ENCODE results near the gene CCNT2. TPM values are rescaled to one million over a fixed set of nuclear protein-coding genes. Genes with fewer than 3 reads are reported as not detected.
"Not testable (repeated sequence)": the region's sequence is repeated elsewhere in the genome, so short reads cannot be mapped to it uniquely, and the experiment has no call there.

The CCNT2 gene
- total RNA-seq, 3 donors from 2014 or later (not counting 1 experiment from before 2014, with no cell fraction given): 86.9 to 93.1 (median 87.8) TPM

DNA sequence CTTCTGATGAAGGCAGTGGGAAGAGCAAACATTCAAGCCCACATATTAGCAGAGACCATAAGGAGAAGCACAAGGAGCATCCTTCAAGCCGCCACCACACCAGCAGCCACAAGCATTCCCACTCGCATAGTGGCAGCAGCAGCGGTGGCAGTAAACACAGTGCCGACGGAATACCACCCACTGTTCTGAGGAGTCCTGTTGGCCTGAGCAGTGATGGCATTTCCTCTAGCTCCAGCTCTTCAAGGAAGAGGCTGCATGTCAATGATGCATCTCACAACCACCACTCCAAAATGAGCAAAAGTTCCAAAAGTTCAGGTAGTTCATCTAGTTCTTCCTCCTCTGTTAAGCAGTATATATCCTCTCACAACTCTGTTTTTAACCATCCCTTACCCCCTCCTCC, 35.4 kb downstream of the CCNT2 start:
- H3K4me3 ChIP-seq (ENCODE audit: low read length): no peak overlapping the region
- Mint-ChIP-seq H3K27ac (peak overlapping the region in 1 of 2 donors; percentile 20), H3K27me3 (ENCODE audit: low read depth in 2 of 2) (no peaks in the 10 kb centered on the region), H3K4me1 (peaks cover 15 to 16% of the 10 kb centered on the region in 2 donors), H3K9me3 (no peaks in the 10 kb centered on the region), H3K4me3 (no peak overlapping the region), H3K36me3 (peaks cover 17% of the 10 kb centered on the region)
- ATAC-seq (no peak), DNase-seq (no peak)
- H3K9me3 ChIP-seq (ENCODE audit: control insufficient read depth, insufficient read depth, low read length): no peaks in the 10 kb centered on the region
- H3K27me3 ChIP-seq (ENCODE audit: control insufficient read depth, insufficient read depth, low read length): no peaks in the 10 kb centered on the region
- H3K27ac ChIP-seq (ENCODE audit: low read length): no peak overlapping the region
- TF ChIP-seq, protein P1, sequence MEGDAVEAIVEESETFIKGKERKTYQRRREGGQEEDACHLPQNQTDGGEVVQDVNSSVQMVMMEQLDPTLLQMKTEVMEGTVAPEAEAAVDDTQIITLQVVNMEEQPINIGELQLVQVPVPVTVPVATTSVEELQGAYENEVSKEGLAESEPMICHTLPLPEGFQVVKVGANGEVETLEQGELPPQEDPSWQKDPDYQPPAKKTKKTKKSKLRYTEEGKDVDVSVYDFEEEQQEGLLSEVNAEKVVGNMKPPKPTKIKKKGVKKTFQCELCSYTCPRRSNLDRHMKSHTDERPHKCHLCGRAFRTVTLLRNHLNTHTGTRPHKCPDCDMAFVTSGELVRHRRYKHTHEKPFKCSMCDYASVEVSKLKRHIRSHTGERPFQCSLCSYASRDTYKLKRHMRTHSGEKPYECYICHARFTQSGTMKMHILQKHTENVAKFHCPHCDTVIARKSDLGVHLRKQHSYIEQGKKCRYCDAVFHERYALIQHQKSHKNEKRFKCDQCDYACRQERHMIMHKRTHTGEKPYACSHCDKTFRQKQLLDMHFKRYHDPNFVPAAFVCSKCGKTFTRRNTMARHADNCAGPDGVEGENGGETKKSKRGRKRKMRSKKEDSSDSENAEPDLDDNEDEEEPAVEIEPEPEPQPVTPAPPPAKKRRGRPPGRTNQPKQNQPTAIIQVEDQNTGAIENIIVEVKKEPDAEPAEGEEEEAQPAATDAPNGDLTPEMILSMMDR (IDR thresholded peaks at IDR 0.05): no peak
- 98% methylated on average over 5 of the region's 5 CpGs for WGBS (ENCODE audit: insufficient coverage)
- H3K4me1 ChIP-seq (ENCODE audit: control insufficient read depth, insufficient read depth, low read length): peaks cover 5% of the 10 kb centered on the region
- peaks cover 69% of the 10 kb centered on the region for H3K36me3 ChIP-seq (ENCODE audit: control insufficient read depth, insufficient read depth, low read length)
- intact Hi-C loops (cut with micrococcal nuclease): no loop called here

DNA sequence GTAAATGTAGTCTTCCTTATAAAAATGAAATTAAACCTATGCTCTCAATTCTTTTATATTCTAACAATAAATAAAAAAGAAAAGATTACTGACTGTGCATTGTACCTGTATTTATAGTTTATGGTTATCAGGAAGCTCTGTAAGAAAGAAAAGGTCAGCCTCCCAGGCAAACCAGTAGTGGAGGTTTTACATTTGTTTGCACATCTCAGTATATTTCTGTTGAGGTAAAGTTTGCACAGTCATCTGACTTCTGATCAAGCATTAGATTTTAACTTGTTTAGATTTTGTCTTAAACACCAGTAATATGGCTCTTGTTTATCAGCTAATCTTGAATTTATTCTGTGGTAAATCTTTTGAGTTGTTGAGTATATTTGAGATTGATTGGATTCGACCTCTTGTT, 37.1 kb downstream of the CCNT2 start:
- ATAC-seq: no peak
- H3K4me1 Mint-ChIP-seq: peaks cover 5 to 8% of the 10 kb centered on the region in 2 donors
- Histone ChIP-seq H3K27ac (ENCODE audit: low read length) (no peak overlapping the region), H3K27me3 (ENCODE audit: control insufficient read depth, insufficient read depth, low read length) (no peaks in the 10 kb centered on the region), H3K9me3 (ENCODE audit: control insufficient read depth, insufficient read depth, low read length) (no peaks in the 10 kb centered on the region), H3K4me1 (ENCODE audit: control insufficient read depth, insufficient read depth, low read length) (no peaks in the 10 kb centered on the region), H3K36me3 (ENCODE audit: control insufficient read depth, insufficient read depth, low read length) (peaks cover 61% of the 10 kb centered on the region), H3K4me3 (ENCODE audit: low read length) (no peak overlapping the region)
- no peak for DNase-seq
- H3K36me3 Mint-ChIP-seq: peaks cover 17% of the 10 kb centered on the region
- intact Hi-C loops (cut with micrococcal nuclease): no loop called here
- H3K27ac Mint-ChIP-seq: no peak overlapping the region
- WGBS (ENCODE audit: insufficient coverage): no CpG with 5 or more reads among the region's 1 CpG
- TF ChIP-seq, protein P1 (IDR thresholded peaks at IDR 0.05): no peak
- no peak overlapping the region for H3K4me3 Mint-ChIP-seq
- no peaks in the 10 kb centered on the region for H3K9me3 Mint-ChIP-seq
- H3K27me3 Mint-ChIP-seq (ENCODE audit: low read depth in 2 of 2): no peaks in the 10 kb centered on the region

DNA sequence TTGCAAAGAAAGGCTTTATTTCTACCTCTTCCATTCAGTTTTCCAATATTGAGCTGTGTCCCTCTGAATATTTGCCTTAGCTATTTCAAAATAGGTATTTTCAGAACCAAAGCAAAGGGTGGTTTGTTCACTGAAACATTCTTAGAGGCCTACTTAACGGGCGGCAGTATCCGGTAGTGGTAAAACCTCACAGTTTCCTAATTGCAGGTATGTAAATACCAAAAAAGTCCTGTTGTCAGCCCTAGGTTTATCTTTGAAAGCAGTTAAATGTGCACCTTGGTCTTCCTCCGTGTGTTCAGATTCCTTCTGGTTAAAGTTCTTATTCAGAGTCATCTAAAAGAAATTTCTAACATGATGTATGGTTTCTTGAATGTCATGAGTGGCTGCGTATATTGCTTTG, 38.9 kb downstream of the CCNT2 start:
- H3K9me3 ChIP-seq (ENCODE audit: control insufficient read depth, insufficient read depth, low read length): no peaks in the 10 kb centered on the region
- H3K27ac ChIP-seq (ENCODE audit: low read length): no peak overlapping the region
- peaks cover 0 to 5% of the 10 kb centered on the region in 2 donors for H3K4me1 Mint-ChIP-seq
- H3K27ac Mint-ChIP-seq: no peak overlapping the region
- peaks cover 17% of the 10 kb centered on the region for H3K36me3 Mint-ChIP-seq
- DNase-seq (no peak), ATAC-seq (no peak)
- intact Hi-C loops (cut with micrococcal nuclease): no loop called here
- peaks cover 54% of the 10 kb centered on the region for H3K36me3 ChIP-seq (ENCODE audit: control insufficient read depth, insufficient read depth, low read length)
- WGBS (ENCODE audit: insufficient coverage): 86% methylated on average over 4 of the region's 5 CpGs
- no peaks in the 10 kb centered on the region for H3K27me3 Mint-ChIP-seq (ENCODE audit: low read depth in 2 of 2)
- H3K4me3 ChIP-seq (ENCODE audit: low read length): no peak overlapping the region
- H3K27me3 ChIP-seq (ENCODE audit: control insufficient read depth, insufficient read depth, low read length): no peaks in the 10 kb centered on the region
- TF ChIP-seq, protein P1 (IDR thresholded peaks at IDR 0.05): no peak
- no peaks in the 10 kb centered on the region for H3K9me3 Mint-ChIP-seq
- H3K4me3 Mint-ChIP-seq: no peak overlapping the region
- H3K4me1 ChIP-seq (ENCODE audit: control insufficient read depth, insufficient read depth, low read length): no peaks in the 10 kb centered on the region

DNA sequence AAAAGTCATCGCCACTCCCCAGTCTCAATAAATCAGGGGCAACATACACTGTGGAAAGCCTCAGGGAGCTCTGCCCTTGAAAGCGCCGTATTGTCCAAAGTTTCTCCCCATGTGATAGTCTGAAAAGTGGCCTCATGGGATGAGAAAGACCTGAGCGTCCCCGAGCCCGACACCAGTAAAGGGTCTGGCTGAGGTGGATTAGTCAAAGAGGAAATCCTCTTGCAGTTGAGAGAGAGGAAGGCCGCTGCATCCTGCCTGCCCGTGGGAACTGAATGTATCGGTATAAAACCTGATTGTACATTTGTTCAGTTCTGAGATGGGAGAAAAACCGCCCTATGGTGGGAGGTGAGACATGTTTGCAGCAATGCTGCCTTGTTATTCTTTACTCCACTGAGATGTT, 48.5 kb downstream of the CCNT2 start:
- DNase-seq; H3K27ac Mint-ChIP-seq; H3K4me3 ChIP-seq (ENCODE audit: low read length); H3K27me3 Mint-ChIP-seq (ENCODE audit: low read depth in 2 of 2); H3K9me3 ChIP-seq (ENCODE audit: control insufficient read depth, insufficient read depth, low read length); H3K4me1 Mint-ChIP-seq; H3K36me3 Mint-ChIP-seq; H3K27me3 ChIP-seq (ENCODE audit: control insufficient read depth, insufficient read depth, low read length); H3K36me3 ChIP-seq (ENCODE audit: control insufficient read depth, insufficient read depth, low read length); H3K4me1 ChIP-seq (ENCODE audit: control insufficient read depth, insufficient read depth, low read length); ATAC-seq; H3K4me3 Mint-ChIP-seq; H3K27ac ChIP-seq (ENCODE audit: low read length); intact Hi-C loops (cut with micrococcal nuclease); H3K9me3 Mint-ChIP-seq: not testable (repeated sequence)
- 41% methylated on average over 10 of the region's 10 CpGs for WGBS (ENCODE audit: insufficient coverage)
